HG02885 (cell line): ENCODE results near the gene SHD.
"Not testable (repeated sequence)": the region's sequence is repeated elsewhere in the genome, so short reads cannot be mapped to it uniquely, and the experiment has no call there.

Source experiments
- ATAC-seq: cut with Tn5 transposase; IDR thresholded peaks from one replicate; pipeline ENCODE4 v1.9.1; 2021; ENCODE audit warnings: mild to moderate bottlenecking; ENCODE audit not compliant: unreplicated experiment, poor library complexity

Gene SHD

DNA sequence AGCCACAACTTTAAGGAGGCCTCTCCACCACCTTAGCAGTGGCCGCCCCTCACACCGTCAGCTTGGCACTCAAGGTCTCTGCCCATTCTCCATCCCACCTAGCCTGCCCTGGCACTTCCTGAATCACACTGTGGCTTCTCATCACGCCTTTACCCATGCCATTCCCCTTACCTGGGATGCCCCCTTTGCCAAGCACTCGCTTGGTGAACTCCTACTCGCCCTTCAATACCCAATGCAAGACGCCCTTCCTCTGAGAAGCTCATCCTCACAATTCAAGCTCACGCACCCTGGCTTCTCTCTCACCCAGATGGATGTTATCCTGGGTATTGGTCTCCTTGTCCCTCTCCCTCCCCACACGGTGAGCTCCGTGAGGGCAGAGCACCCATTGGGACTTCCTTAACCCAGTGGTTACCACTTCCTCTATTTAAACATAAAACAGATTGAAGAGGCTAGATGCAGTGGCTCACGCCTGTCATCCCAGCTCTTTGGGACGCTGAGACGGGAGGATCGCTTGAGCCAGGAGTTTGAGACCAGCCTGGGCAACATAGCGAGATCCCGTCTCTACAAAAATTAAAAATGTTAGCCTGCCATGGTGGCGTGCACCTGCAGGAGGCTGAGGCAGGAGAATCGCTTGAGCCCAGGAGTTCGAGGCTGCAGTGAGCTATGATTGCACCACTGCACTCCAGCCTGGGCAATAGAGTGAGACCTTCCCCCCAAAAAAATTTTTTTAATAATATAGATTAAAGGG, 12.6 kb upstream of the SHD start:
- no peak for ATAC-seq

GRCh38 chr19:4267101-4267900, 11.8 kb upstream of the SHD start:
- no peak for ATAC-seq

GRCh38 chr19:4267901-4268815, 10.9 kb upstream of the SHD start:
- ATAC-seq: no peak

DNA sequence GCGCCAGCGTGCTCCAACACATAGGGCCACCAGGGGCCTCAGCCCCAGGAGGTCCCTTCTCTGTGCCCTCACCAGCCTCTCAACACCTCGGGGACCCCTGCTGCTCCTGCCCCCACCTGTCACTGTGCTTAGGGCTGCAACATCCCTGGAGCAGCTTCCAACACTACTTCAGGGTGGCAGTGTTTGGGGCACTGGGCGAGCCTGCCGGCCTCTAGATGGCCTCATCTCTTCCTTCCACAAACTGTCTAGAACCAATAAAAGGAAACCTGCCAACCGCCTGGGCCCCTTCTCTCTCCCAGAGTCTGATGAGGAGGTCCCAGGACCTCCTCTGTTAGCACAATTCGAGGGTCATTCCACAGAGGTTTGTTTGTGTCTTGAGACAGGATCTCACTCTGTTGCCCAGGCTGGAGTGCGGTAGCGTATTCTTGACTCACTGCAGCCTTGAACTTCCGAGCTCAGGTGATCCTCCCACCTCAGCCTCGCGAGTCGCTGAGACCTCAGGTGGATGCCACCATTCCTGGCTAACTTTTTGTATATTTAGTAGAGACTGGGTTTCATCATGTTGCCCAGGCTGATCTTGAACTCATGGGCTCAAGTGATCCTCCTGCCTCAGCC, 10.1 kb upstream of the SHD start:
- no peak for ATAC-seq

DNA sequence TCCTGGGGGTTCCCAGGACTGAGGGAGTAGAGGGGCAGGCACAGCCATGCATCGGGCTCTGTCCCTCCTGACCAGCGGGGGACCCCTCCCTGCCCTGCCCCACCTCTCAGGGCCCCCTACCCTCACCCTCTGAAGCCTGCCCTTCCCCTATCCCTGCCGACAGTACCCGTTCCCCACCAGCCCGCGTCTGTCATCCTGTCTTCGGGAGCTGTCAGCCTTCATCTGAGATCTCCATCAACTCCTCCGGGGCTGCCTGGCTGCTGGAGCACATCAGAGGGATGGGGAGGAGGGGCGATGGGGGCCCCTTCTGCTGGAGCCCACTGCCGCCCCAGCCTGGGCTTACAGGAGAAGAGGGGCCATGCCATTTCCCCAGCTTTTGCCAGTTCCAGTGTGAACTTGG, 6.2 kb upstream of the SHD start:
- ATAC-seq: no peak

GRCh38 chr19:4274321-4274686, 4.8 kb upstream of the SHD start:
- not testable (repeated sequence) for ATAC-seq

DNA sequence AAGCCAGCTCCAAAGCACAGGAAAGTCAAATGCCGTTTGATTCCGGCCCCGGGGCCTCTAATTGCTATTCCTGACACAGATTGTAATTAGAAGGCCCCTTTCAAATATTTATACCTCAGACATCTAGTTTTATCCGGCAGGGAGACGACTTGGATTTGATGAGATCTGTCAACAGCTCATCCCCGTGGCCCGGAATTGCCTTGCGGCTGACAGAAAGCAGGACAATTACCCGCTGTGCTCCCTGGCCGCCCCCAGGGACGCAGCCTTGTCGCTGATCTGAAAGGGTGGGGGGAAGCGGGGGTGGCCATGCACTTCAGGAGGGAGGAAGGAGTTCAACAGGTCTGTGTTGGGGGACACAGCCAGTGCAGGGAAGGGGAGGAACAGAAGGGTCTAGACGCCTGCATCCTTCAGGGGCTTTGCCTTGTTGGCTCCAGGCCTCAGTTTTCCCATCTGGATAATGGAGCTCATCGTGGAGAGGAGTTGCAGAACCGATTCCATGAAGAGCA, 1.8 kb upstream of the SHD start:
- no peak for ATAC-seq

- no peak for ATAC-seq
These were observed 1.1 kb upstream of the SHD start for GRCh38 chr19:4278010-4278409.

DNA sequence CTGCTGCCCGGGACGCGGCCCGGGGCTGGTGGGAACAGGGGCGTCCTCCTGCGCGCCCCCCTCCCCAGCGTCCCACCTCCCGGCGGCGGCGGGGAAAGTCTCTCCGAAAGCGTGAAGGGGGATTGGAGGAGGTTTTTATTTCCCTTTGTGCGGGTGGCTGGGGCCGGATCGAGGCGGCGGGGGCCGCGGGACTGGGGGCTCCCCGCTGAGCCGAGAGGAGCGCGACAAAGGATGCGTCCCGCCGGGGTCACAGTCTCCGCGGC, 132 bp downstream of the SHD start:
- ATAC-seq: no peak

DNA sequence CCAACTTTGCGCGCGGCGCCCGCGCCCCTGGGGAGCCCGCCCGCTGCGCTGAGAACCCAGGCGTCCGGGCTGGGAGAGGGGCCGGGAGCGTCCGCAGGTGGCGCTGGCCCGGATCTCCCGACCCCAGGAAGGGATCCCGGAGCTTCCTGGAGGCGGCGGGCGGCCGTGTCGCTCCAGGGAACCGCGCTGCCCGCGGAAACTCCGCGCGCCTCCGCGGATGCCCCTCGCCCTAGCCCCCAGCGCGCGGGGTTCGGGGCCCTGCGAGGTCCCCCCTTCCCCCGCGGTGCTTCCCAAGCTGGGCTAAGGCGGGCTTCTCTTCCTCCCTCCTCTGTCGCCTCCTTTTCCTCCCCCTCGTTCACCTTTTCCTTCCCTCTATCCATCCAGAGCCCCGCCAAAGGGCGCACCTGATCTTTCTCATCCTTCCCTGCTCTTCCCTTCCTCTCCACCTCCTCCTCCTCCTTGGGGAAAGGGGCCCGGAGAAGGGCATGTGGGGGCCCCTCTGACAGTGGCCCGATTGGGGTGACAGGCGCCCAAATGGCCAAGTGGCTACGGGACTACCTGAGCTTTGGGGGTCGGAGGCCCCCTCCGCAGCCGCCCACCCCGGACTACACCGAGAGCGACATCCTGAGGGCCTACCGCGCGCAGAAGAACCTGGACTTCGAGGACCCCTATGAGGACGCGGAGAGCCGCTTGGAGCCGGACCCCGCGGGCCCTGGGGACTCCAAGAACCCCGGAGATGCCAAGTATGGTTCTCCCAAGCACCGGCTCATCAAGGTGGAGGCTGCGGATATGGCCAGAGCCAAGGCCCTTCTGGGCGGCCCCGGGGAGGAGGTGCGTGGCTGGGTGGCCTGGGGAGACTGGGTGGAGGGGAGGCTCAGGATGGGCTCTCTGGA, 710 bp downstream of the SHD start:
- no peak for ATAC-seq

DNA sequence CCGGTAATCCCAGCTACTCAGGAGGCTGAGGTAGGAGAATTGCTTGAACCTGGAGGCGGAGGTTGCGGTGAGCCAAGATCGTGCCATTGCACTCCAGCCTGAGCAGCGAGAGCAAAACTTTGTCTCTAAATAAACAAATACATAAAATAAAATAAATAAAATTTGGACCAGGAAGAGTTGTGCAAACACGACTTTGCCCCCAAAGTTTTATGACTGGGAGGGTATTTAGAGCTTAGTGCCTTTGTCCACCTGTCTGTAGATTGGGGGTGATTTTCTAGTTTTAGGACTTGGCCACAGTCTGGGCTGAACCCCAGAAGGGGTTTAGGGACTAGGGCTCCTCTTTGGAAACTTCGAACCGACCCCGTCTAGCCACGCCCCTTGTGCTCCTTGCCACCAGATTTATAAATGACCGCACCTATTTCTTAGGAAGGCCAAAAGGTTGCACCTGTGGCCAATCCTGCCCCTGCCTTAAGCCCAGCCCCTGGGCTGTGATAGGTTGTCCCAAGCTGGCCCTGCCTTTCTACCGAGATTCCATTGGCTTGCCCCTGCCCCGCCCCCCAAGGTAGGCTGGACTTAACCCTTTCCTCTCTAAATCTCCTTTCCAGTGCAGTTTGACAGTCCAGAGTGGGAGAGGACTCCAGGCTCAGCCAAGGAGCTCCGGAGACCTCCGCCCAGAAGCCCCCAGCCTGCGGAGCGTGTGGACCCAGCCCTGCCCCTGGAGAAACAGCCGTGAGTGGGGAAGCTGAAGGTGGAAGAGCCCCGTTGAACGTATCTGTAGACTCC, 5.3 kb downstream of the SHD start:
- ATAC-seq: no peak

GRCh38 chr19:4284974-4285373, 5.9 kb downstream of the SHD start:
- no peak for ATAC-seq

GRCh38 chr19:4286141-4286540, 7.1 kb downstream of the SHD start:
- not testable (repeated sequence) for ATAC-seq

DNA sequence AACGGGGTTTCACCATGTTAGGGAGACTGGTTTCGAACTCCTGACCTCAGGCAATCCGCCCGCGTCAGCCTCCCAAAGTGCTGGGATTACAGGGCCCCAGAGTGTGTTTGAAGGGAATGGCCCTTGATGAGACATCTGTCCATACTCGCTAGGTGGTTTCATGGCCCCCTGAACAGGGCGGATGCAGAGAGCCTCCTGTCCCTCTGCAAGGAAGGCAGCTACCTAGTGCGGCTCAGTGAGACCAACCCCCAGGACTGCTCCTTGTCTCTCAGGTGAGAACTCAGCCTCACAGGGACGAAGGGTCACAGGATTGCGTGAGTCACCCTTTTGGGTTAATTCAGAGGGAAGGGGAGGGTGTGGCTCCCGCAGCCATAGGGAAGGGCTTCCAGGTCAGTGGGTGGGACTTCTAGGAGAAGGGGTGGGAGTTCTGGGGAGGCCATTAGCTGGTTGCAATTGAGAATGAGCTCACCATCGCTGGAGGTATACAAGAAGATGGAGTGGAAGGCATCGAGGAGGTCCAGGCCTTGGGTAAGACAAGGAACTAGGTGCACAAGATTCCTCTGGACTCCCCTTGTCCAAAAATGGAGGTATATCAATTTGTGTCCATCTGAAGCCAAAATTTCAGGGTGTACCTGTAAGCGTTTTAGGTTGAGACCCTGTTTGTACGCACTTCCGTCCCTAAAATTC, 9.2 kb downstream of the SHD start:
- no peak for ATAC-seq

- no peak for ATAC-seq
These were observed 12.2 kb downstream of the SHD start for GRCh38 chr19:4291184-4291732.

DNA sequence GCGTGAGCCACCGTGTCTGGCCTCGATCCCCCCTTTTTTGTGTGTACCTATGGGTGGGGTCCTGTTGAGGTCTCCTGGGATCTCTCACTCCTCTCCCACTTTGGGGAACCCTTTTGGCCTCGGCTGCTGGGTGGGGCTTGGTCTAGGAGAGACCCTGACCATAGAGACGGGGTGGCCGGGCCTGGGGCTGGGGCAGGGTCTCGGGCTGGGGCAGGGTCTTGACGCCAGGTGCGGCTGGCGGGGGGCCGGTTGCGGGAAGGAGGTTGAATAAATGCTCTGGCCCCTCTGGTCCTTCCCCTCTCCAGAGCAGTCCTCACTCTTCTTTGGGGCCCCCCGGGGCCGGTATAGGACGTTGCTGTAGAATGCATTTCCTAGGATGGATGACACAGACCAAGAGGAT, 13.4 kb downstream of the SHD start:
- no peak for ATAC-seq

DNA sequence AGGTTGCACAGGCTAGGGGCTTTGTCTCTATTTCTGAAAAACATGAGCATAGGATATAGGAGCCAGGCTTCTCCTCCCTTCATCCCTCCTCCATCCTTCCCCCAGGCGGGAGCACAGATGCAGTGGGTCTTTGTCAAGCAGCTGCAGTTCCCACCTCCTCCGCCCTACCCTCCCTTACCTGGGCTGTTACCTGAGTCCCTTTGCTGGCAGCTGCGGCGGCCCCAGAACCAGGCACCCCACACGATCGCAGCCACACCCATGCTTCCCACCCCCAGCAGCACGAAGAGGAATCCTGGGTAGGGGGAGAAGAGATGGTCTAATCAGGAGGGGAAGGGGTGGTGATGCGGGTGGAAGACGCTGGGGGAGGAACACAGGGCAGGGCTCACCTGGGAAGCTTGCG, 15.3 kb downstream of the SHD start:
- no peak for ATAC-seq
